K562 (cell line): ENCODE data around the gene ZFPM1. TPM values are rescaled to one million over a fixed set of nuclear protein-coding genes. Genes with fewer than 3 reads are reported as not detected.

Source experiments
- FOXJ2 ChIP-seq: fragments of 200-800 bp; sonication (Bioruptor generic); IDR thresholded peaks from 2 replicates; pipeline ENCODE4 v1.6.1; 2016; ENCODE audit warnings: missing genetic modification characterization, missing compliant biosample characterization
- HDAC2 ChIP-seq: fragments of 450-650 bp; IDR thresholded peaks from 2 replicates; pipeline ENCODE4 v1.6.1; 2016; ENCODE audit warnings: mild to moderate bottlenecking
- JUND ChIP-seq, 2 experiments: IDR thresholded peaks; 2 replicates in 1 of 2; 3 replicates in 1 of 2; pipeline ENCODE4 v1.6.1; 2011; ENCODE audit warnings: borderline replicate concordance in 2 of 2, low read depth in 2 of 2, low read length in 2 of 2, improper control_type of control experiment in 1 of 2, missing biosample characterization in 1 of 2, missing genetic modification characterization in 1 of 2, missing genetic modification reagents in 1 of 2
- MIER1 ChIP-seq: fragments of 450-650 bp; IDR thresholded peaks from 2 replicates; pipeline ENCODE4 v1.6.1; 2016; ENCODE audit warnings: antibody characterized with exemption, mild to moderate bottlenecking, low read depth
- SP1 ChIP-seq: sonication (generic); formaldehyde crosslinking; IDR thresholded peaks from 2 replicates; pipeline ENCODE4 v1.8.1; 2022; ENCODE audit warnings: mild to moderate bottlenecking, missing genetic modification reagents
- ZNF408 ChIP-seq: fragments of 250-450 bp; sonication (Bioruptor Pico); IDR thresholded peaks from 2 replicates; pipeline ENCODE4 v1.4.0; 2020; ENCODE audit warnings: low read depth, mild to moderate bottlenecking, moderate library complexity
- polyA plus RNA-seq, 8 experiments: library from polyadenylated mRNA; depleted of rRNA in 4 of 8; stranded (reverse) in 5 of 8; unstranded in 3 of 8; fragments of >200 nt; fragmentation: Nextera tagmentation in 2 of 8; fragmentation: Illumina TruSeq in 1 of 8; extraction: Ambion mirVana in 2 of 8; extraction: Trizol in 1 of 8; gene quantifications; 2 replicates each; pipeline versions ENCODE4 v1.2.1 to v1.2.3, GENCODE V29; 2011 to 2014; ENCODE audit warnings: inconsistent platforms in 1 of 8, missing spikeins in 1 of 8
- total RNA-seq, 7 experiments: library from RNA; depleted of rRNA in 6 of 7; stranded (reverse); fragments of >200 nt in 6 of 7; fragmentation: Illumina TruSeq in 2 of 7; extraction: Trizol in 2 of 7; gene quantifications; 2 replicates each; pipeline versions ENCODE4 v1.2.1 to v1.2.3, GENCODE V29; 2011 to 2021; ENCODE audit warnings: low replicate concordance in 1 of 7
- TF ChIP-seq, protein P1 (sequence below): fragments of 450-650 bp; IDR thresholded peaks from 2 replicates; pipeline ENCODE4 v1.6.1; 2016; ENCODE audit warnings: borderline replicate concordance
- TF ChIP-seq, protein P2 (sequence below): fragments of 250-450 bp; sonication (Bioruptor Pico); IDR thresholded peaks from 2 replicates; pipeline ENCODE4 v1.8.0; 2022; ENCODE audit warnings: inconsistent platforms

The ZFPM1 gene
- total and polyA plus RNA-seq, 9 of the 15 experiments (the other 6 are each of a cell fraction or from before 2014, with no cell fraction given), result 0.03 to 35.9 (median 1.4) TPM

DNA sequence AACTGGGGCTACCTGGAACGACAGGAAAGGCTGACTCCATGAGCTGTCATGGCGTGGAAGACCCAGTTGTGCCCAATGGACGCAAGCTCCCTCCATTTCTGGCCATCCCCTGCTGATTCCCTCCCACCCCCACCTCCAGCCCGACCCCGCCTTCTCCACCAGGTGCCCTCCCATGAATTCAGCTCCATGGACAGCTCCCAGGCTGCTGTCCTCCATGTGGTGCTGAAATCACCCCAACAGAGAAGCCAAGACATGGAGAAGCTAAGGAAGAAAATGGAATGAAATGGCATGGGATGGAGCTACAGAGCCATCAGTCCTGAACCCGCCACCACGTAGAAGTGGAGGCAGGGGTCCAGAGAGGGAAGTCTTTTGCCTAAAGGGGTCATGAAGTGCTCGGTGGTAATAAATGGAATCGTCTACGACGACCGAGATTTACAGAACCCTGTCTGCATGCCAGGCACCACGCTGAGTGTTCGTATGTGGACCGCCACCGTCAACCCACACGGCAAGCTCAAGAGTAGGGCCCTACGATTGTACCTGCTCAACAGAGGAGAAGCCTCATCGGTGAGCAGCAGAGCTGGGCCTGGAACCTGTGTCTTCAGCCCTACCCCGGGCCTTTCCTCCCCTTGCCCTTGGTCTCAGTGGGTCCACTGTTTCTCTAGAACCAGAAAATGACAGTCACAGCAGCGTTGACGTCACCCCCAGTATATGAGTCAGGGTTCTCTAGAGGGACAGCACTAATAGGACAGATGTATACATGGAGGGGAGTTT, 107.8 kb downstream of the ZFPM1 start (continued):
- TF ChIP-seq JUND (IDR thresholded peaks at IDR 0.05; ENCODE audit: borderline replicate concordance, low read depth, low read length) (peak; percentile 53; the same call in 1 of the 2 replicates), JUND (tag; IDR thresholded peaks at IDR 0.05; ENCODE audit: borderline replicate concordance, low read depth, low read length) (no peak; the same call in 1 of the 3 replicates), ZNF408 (CRISPR knock-in tag) (no peak), MIER1 (peak; percentile 99), FOXJ2 (tag) (no peak), SP1 (peak; percentile 78), HDAC2 (peak; percentile 97)
- TF ChIP-seq, protein P1, sequence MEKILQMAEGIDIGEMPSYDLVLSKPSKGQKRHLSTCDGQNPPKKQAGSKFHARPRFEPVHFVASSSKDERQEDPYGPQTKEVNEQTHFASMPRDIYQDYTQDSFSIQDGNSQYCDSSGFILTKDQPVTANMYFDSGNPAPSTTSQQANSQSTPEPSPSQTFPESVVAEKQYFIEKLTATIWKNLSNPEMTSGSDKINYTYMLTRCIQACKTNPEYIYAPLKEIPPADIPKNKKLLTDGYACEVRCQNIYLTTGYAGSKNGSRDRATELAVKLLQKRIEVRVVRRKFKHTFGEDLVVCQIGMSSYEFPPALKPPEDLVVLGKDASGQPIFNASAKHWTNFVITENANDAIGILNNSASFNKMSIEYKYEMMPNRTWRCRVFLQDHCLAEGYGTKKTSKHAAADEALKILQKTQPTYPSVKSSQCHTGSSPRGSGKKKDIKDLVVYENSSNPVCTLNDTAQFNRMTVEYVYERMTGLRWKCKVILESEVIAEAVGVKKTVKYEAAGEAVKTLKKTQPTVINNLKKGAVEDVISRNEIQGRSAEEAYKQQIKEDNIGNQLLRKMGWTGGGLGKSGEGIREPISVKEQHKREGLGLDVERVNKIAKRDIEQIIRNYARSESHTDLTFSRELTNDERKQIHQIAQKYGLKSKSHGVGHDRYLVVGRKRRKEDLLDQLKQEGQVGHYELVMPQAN, result peak; percentile 92
- TF ChIP-seq, protein P2, sequence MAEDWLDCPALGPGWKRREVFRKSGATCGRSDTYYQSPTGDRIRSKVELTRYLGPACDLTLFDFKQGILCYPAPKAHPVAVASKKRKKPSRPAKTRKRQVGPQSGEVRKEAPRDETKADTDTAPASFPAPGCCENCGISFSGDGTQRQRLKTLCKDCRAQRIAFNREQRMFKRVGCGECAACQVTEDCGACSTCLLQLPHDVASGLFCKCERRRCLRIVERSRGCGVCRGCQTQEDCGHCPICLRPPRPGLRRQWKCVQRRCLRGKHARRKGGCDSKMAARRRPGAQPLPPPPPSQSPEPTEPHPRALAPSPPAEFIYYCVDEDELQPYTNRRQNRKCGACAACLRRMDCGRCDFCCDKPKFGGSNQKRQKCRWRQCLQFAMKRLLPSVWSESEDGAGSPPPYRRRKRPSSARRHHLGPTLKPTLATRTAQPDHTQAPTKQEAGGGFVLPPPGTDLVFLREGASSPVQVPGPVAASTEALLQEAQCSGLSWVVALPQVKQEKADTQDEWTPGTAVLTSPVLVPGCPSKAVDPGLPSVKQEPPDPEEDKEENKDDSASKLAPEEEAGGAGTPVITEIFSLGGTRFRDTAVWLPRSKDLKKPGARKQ, result no peak
